ENCODE measurements around the gene POTEB3.
"Not testable (repeated sequence)": the region's sequence is repeated elsewhere in the genome, so short reads cannot be mapped to it uniquely, and the experiment has no call there.

The POTEB3 gene

DNA sequence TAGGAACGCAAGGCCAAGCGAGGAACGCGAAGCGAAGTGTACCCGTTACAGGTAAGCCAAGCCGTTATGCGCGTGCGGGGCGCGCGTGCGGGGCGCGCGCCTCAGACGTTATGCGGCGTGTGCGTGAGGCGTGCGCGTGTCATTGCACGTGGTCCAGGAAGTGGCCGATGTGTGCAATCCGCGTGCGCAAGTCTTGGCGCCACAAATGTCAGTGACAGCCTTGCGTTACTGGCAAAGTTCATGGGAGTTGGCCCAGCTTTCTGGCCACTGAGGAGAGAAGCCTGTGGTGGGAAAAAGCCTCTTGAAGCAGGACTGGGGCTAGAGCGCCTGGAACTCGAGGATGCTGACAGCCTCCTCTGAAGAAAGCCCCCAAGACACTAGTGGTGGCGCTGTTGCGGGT, at the start of gene POTEB3:
POTEB3 (minus strand) TSS at position 101 of the 400 bp plus-strand sequence. CDS start 488 bp downstream, outside the sequence.
- not testable (repeated sequence) for DNase-seq (ENCODE audit: low read depth, low spot score)

DNA sequence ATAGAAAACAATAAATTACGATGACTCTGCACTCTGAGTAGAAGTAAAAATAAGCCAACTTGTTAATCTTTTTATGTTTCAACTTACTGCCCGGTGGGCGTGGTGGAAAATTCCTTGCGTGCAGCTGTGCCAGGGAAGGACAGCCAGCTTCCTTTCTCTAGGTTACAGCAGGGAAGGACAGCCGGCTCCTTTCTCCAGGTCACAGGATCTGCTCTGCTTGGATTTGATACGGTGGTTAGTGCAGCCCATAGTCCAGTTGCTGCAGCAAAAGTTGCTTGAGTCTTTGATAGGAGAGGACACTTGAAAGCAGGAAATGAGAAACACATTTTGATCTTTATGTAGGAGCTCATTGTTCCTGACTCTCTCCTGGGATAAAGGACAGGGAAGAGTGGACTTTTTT, 13.4 kb upstream of the POTEB3 start:
- DNase-seq (ENCODE audit: low read depth, low spot score) = not testable (repeated sequence)

DNA sequence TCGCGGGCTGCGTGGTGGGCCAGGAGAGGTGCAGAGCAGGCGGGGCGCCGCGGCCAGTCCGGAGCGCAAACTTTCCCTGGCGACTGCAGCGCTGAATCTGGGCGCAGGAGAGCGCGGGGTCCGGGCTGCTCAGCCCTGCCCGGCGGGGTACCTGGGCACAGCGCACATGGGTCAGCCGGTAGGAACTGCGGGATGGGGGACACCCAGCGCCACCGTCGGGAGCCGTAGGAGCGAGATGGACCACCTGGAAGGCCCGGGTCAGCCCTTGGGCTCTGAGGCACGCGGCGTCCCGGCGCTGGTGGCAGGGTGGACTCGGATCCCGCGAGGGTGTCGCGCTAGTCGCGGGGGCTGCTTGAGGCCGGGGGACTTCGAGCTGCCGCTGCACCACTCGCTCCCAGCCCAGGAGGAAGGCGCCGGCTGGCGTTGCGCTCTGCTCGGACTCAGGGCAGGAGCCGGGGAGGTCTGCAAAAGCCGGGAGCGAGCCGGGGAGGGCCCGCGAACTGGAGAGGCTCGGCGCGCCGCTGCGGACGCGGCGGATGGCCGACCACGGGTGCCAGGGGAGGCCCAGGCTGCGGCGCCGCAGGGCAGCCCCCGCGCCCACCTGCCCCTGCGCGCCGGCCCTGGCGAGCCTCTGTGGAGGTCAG, 11.7 kb upstream of the POTEB3 start:
- not testable (repeated sequence) for DNase-seq (ENCODE audit: low read depth, low spot score)

DNA sequence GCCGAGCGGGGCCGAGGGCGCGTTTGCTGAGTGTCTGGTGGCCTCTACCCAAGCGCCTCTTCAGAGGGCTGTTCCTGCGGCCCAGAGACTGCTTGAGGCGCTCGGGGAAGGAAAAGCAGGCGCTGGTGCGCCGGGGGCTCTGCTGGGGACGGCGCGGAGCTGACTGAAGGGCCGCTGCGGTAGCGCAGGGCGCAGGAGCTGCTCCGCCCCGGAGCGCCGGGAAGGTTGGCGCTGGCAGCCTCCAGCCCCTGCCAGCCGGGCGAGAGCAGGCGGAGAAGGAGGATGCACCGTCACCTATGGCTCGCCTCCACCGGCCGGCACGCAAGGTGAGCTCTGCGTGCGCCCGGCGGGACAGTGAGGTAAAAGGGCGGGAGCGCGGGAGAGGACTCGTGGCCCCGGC, 11.2 kb upstream of the POTEB3 start:
- not testable (repeated sequence) for DNase-seq (ENCODE audit: low read depth, low spot score)

DNA sequence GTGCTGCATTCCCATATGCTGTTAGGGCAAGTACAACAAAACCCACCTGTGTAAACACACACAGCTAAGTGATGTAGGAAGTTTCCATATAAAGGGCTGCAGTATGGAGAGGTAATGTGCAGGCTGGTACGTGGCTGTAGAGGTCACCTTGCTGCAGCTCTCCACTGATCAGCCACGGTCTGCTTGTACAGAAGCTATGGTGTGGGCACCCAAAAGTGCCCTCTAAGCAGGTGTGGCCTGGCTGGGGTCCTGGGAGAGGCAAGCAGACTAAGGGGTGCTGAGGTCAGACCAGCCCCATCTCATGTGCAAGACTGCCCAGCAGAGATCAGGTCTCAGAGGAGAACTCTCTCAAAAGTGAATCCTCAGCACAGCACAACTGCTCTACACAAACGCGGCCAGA, 32.9 kb downstream of the POTEB3 start:
- not testable (repeated sequence) for DNase-seq (ENCODE audit: low read depth, low spot score)

DNA sequence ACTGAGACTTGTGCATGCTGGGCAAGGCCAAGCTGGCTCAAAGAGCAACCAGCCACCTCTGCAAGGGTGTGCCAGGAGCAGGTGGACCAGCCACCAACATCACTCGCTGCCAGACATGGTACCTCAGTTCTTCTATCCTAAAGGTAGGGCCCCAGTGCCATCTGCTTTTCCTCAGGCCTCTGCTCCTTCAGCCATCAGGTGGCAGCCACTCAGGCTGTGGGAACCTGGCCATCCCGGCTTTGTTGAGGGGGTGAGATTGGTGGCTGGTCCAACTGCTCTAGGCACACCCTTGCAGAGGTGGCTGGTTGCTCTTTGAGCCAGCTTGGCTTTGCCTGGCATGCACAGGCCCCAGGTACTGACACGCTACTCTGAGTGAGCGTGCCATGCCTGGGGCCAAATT, 38.8 kb downstream of the POTEB3 start:
- DNase-seq (ENCODE audit: low read depth, low spot score) = not testable (repeated sequence)

DNA sequence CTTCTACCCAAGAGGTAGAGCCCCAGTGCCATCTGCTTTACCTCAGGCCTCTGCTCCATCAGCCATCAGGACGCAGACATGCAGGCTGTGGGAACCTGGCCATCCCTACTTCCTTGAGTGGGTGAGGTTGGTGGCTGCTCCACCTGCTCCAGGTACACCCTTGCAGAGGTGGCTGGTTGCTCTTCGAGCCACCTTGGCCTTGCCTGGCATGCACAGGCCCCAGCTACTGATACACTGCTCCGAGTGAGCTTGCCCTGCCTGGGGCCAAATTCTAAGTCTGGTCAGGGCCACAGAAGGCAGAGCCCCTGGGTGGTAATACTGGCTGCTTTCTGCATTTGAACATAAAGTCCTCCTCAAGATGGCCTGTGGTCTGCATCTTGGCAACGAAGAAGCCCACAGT, 41.2 kb downstream of the POTEB3 start:
- DNase-seq (ENCODE audit: low read depth, low spot score) = not testable (repeated sequence)

DNA sequence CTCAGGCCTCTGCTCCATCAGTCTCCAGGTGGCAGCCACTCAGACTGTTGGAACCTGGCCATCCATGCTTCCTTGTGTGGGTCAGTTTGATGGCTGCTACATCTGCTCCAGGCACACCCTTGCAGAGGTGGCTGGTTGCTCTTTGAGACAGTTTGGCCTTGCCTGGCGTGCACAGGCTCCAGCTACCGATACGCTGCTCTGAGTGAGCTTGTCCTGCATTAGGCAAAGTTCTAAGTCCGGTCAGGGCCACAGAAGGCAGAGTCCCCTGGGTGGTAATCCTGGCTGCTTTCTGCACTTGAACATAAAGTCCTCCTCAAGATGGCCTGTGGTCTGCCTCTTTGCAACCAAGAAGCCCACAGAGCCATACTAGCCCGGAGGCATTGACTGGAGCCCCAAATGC, 41.8 kb downstream of the POTEB3 start:
- not testable (repeated sequence) for DNase-seq (ENCODE audit: low read depth, low spot score)

DNA sequence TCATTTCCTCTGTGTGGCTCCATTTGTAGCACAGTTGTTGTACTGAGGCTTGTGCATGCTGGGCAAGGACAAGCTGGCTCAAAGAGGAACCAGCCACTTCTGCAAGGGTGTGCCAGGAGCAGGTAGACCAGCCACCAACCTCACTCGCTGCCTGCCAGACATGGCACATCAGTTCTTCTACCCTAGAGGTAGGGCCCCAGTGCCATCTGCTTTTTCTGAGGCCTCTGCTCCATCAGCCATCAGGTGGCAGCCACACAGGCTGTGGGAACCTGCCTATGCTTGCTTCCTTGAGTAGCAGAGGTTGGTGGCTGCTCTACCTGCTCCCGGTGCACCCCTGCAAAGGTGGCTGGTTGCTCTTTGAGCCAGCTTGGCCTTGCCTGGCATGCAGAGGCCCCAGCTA, 42.6 kb downstream of the POTEB3 start:
- not testable (repeated sequence) for DNase-seq (ENCODE audit: low read depth, low spot score)

DNA sequence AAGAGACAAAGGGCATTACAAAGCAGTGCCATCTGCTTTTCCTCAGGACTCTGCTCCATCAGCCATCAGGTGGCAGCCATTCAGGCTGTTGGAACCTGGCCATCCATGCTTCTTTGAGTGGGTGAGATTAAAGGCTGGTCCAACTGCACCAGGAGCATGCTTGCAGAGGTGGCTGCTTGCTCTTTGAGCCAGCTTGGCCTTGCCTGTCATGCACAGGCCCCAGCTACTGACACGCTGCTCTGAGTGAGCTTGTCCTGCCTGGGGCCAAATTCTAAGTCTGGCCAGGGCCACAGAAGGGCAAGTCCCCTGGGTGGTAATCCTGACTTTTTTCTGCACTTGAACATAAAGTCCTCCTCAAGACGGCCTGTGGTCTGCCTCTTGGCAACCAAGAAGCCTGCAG, 43.1 kb downstream of the POTEB3 start:
- not testable (repeated sequence) for DNase-seq (ENCODE audit: low read depth, low spot score)

DNA sequence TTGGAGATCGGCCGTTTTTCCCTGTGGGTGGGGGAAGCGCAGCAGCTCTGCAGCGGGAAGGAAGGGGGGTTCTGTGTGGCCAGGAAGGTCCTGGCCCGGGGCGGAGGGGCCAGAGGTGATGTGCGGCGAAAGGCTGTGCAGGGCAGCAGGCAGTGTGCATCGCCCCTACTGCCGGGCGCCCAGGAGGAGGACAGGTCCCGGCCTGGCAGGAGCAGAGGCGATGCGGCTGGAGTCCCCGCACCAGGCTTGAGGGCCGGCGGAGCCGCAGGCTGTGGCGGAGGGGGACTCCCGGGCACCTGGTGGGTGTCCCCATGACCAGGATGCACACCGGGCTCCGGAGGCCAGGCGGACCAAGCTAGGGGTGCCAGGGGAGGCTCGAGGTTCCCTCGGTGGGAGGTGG, 54.3 kb downstream of the POTEB3 start:
- DNase-seq (ENCODE audit: low read depth, low spot score) = not testable (repeated sequence)

DNA sequence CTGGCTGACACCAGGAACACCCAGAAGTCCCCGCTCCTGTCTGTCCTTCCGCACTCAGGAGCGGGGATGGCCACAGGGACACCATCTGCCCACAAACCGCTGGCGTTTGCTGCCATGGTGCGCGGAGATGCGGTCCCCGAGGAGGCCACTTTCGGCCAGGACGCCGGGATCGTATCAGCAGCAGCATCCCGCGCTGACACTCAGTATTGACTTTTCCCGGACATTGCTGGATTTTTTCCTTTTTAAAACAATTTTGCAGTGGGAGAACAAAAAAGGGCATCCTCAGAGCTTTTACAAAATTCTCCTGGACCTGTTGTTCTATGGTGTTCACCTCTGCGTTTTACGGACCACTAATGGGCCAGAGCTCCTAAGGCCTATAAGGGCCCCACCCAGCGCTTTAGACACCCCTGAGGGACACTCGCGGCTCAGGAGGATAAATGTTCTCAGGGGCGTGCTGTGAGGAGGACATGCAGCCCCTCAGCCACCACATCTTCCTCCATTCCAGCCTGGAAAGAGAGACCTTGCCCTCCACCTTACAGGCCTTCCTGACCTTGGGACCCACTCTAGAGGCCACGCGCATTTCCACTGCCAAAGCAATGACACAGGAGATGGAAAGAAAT, 56.3 kb downstream of the POTEB3 start:
- DNase-seq (ENCODE audit: low read depth, low spot score) = not testable (repeated sequence)

DNA sequence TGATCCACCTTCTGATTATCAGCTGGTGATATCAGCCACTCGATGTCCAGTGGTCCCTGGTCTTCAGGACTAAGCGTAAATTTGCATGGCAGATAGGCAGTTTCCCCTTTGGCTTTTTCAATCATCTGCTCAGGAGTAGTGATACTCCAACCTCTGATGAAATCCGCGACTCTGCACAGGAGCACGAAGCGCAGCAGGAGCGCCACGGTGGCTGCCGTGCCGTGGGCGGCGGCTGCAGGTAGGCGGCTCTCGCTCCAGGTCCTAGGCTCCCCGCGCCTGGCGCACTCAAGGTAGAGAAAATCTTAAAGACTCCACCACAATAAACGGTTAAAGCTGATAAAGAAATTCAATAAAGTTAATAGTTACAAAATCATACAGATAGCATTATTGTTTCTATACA, 66.6 kb downstream of the POTEB3 start:
- not testable (repeated sequence) for DNase-seq (ENCODE audit: low read depth, low spot score)

DNA sequence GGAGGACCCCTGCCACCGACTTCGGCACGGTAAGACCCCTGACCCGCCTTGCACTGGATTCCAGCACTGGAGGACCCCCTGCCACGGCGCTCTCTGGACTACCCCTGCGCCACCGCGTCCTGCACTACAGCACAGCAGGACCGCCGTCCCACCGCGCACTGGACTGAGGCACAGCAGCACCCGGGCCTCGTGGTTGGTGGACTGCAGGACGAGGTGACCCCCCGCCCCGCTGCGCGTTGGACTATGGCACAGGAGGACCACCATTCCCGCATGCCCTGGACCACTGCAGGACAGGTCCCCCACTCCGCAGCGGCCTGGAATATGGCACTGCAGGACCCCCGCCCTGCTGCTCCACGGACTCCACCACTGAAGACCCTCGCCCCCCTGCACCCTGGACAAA, 71.1 kb downstream of the POTEB3 start:
- DNase-seq (ENCODE audit: low read depth, low spot score) = not testable (repeated sequence)

DNA sequence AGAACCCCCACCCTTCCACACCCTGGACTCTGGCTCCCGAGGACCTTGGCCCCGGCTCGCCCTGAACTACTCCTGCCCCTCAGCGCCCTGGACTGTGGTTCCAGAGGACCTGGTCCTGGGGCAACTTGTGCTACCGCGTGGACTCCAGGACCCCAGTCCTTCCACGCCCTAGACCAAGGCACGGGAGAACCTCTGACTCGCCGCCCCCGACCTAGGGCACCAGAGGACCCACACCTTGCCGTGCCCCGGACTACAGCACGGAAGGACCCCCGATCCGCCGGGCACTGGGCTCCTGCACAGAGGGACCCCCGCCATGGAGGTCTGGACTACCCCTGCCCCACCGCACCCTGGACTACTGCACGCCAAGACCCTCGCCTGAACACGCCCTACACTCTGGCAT, 71.7 kb downstream of the POTEB3 start:
- DNase-seq (ENCODE audit: low read depth, low spot score) = not testable (repeated sequence)
